Body of pancreas (tissue), 4 donors: ENCODE measurements around the gene TAP2.

Experiments used
- POLR2A ChIP-seq, 3 donors: fragments of 450-650 bp; IDR thresholded peaks; one replicate each; pipeline ENCODE4 v1.6.1; 2016; ENCODE audit warnings: antibody characterized with exemption in 3 of 3, mild to moderate bottlenecking in 2 of 3
- TF ChIP-seq, protein P1 (sequence below), 7 experiments: fragments of 450-650 bp in 4 of 7; fragments of 200-600 bp in 3 of 7; sonication (generic) in 3 of 7; IDR thresholded peaks; one replicate each; pipeline ENCODE4 v1.5.1; 2016 to 2019; ENCODE audit warnings: antibody characterized with exemption in 7 of 7

DNA sequence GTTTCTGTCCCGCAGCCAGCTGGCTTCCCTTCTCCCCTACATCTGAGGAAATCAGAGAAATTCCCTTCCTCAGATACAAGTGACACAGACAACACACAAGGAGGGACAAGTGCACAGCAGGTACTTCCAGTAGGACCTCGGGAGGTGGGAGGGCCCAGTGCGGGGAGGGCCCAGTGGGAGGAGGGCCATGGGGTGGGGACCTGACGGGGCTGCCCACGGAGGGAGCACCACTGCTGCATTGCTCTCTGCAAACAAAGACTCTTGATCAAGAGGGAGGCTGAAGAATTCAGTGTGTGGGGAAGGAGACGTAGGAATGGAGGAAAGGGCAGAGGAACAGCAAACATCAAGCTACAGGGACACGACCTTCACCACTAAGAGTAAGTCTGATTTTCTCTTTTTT lies 9.0 kb downstream of the TAP2 start:
- TF ChIP-seq, protein P1, sequence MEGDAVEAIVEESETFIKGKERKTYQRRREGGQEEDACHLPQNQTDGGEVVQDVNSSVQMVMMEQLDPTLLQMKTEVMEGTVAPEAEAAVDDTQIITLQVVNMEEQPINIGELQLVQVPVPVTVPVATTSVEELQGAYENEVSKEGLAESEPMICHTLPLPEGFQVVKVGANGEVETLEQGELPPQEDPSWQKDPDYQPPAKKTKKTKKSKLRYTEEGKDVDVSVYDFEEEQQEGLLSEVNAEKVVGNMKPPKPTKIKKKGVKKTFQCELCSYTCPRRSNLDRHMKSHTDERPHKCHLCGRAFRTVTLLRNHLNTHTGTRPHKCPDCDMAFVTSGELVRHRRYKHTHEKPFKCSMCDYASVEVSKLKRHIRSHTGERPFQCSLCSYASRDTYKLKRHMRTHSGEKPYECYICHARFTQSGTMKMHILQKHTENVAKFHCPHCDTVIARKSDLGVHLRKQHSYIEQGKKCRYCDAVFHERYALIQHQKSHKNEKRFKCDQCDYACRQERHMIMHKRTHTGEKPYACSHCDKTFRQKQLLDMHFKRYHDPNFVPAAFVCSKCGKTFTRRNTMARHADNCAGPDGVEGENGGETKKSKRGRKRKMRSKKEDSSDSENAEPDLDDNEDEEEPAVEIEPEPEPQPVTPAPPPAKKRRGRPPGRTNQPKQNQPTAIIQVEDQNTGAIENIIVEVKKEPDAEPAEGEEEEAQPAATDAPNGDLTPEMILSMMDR (IDR thresholded peaks at IDR 0.05): no peak
- no peak for TF ChIP-seq POLR2A (IDR thresholded peaks at IDR 0.05)
